OCI-LY7 (cell line): Measurements from ENCODE around the gene MAPK12.

Source experiments
- CTCF ChIP-seq: fragments of 200-600 bp; sonication (generic); conservative IDR thresholded peaks from 2 replicates; pipeline ENCODE4 v1.5.1; 2014; ENCODE audit warnings: mild to moderate bottlenecking, antibody characterized with exemption, low read length, moderate library complexity, mixed read lengths
- EZH2phosphoT487 ChIP-seq: fragments of 200-600 bp; sonication (generic); IDR thresholded peaks from 2 replicates; pipeline ENCODE4 v1.6.1; 2018; ENCODE audit warnings: low read depth, borderline replicate concordance, mild to moderate bottlenecking, mixed run types, antibody characterized with exemption, low read length, moderate library complexity, mixed read lengths

- TF ChIP-seq CTCF (no peak), EZH2phosphoT487 (no peak)
Observed at GRCh38 chr22:50302041-50302541, 40.6 kb upstream of the MAPK12 start.
